Measurements from ENCODE around the gene ZNF341.
"Not testable (repeated sequence)": the region's sequence is repeated elsewhere in the genome, so short reads cannot be mapped to it uniquely, and the experiment has no call there.

- TF ChIP-seq CTCF, POLR2AphosphoS5 (IDR thresholded peaks at IDR 0.05): not testable (repeated sequence)
These were observed 60.8 kb downstream of the ZNF341 start for GRCh38 chr20:33792598-33792989.
